HL-60 (cell line): Measurements from ENCODE around the gene DIS3L.

Experiments
- CTCF ChIP-seq: IDR thresholded peaks from one replicate; pipeline ENCODE4 v1.5.1; 2011; ENCODE audit warnings: low read length, control low read depth, inconsistent platforms; ENCODE audit not compliant: insufficient read depth
- POLR2AphosphoS5 ChIP-seq: IDR thresholded peaks from 2 replicates; pipeline ENCODE4 v1.6.1; 2012; ENCODE audit warnings: low read depth
- REST ChIP-seq: IDR thresholded peaks from 2 replicates; pipeline ENCODE4 v1.6.1; 2012; ENCODE audit warnings: low read depth; ENCODE audit not compliant: insufficient replicate concordance
- SPI1 ChIP-seq: IDR thresholded peaks from 2 replicates; pipeline ENCODE4 v1.6.1; 2012; ENCODE audit warnings: low read depth, mild to moderate bottlenecking, borderline replicate concordance

GRCh38 chr15:66328771-66329170 lies 35.4 kb downstream of the DIS3L start:
- TF ChIP-seq CTCF (no peak), POLR2AphosphoS5 (no peak), REST (no peak), SPI1 (no peak)
